H9 (cell line): ENCODE results near the gene UBALD2. TPM values are rescaled to one million over a fixed set of nuclear protein-coding genes. Genes with fewer than 3 reads are reported as not detected.

ENCODE experiments used
- DNase-seq: peaks from one replicate; pipeline ENCODE4 v3.0.0-alpha.2; 2017
- H2AFZ ChIP-seq: one replicate; pipeline ENCODE4 v1.6.1; 2013; ENCODE audit warnings: mild to moderate bottlenecking, low read length, control low read depth, moderate library complexity
- H2AK5ac ChIP-seq: 2 replicates; pipeline ENCODE4 v1.6.1; 2013; ENCODE audit warnings: low read length, control low read depth, mixed read lengths; ENCODE audit not compliant: insufficient read length
- H2BK120ac ChIP-seq: one replicate; pipeline ENCODE4 v1.6.1; 2013; ENCODE audit warnings: low read depth, mild to moderate bottlenecking, low read length, control low read depth, inconsistent platforms; ENCODE audit not compliant: poor library complexity, severe bottlenecking
- H2BK12ac ChIP-seq: 2 replicates; pipeline ENCODE4 v1.6.1; 2013; ENCODE audit warnings: low read length, control low read depth, mixed read lengths, low read depth; ENCODE audit not compliant: insufficient read length
- H2BK15ac ChIP-seq: 2 replicates; pipeline ENCODE4 v1.6.1; 2013; ENCODE audit warnings: low read depth, low read length, control low read depth
- H2BK20ac ChIP-seq: one replicate; pipeline ENCODE4 v1.6.1; 2013; ENCODE audit warnings: low read depth, mild to moderate bottlenecking, low read length, control low read depth, inconsistent platforms; ENCODE audit not compliant: poor library complexity, severe bottlenecking
- H2BK5ac ChIP-seq: 2 replicates; pipeline ENCODE4 v1.6.1; 2013; ENCODE audit warnings: low read length, control low read depth, mixed read lengths; ENCODE audit not compliant: insufficient read length
- H3K14ac ChIP-seq: 2 replicates; pipeline ENCODE4 v1.6.1; 2013; ENCODE audit warnings: low read length, control low read depth; ENCODE audit not compliant: insufficient read depth
- H3K18ac ChIP-seq: 2 replicates; pipeline ENCODE4 v1.6.1; 2013; ENCODE audit warnings: low read depth, mild to moderate bottlenecking, mixed read lengths, low read length, control low read depth; ENCODE audit not compliant: insufficient read length
- H3K23ac ChIP-seq: 2 replicates; pipeline ENCODE4 v1.6.1; 2013; ENCODE audit warnings: low read length, control low read depth, mixed read lengths, low read depth; ENCODE audit not compliant: insufficient read length
- H3K23me2 ChIP-seq: 2 replicates; pipeline ENCODE4 v1.6.1; 2013; ENCODE audit warnings: low read depth, mild to moderate bottlenecking, mixed read lengths, low read length, control low read depth; ENCODE audit not compliant: insufficient read length, poor library complexity, severe bottlenecking
- H3K27ac ChIP-seq: 2 replicates; pipeline ENCODE4 v1.5.1; 2013; ENCODE audit warnings: low read length, control low read depth, mixed read lengths, low read depth; ENCODE audit not compliant: insufficient read length
- H3K27me3 ChIP-seq: 2 replicates; pipeline ENCODE4 v1.6.1; 2013; ENCODE audit warnings: low read length, control low read depth, inconsistent platforms; ENCODE audit not compliant: insufficient read depth
- H3K4ac ChIP-seq: 2 replicates; pipeline ENCODE4 v1.6.1; 2013; ENCODE audit warnings: low read depth, mild to moderate bottlenecking, control low read depth, inconsistent platforms, low read length, moderate library complexity
- H3K4me1 ChIP-seq: 2 replicates; pipeline ENCODE4 v1.6.1; 2013; ENCODE audit warnings: low read length, control low read depth, inconsistent platforms; ENCODE audit not compliant: insufficient read depth
- H3K4me2 ChIP-seq: 2 replicates; pipeline ENCODE4 v1.6.1; 2013; ENCODE audit warnings: low read length, control low read depth, mixed read lengths; ENCODE audit not compliant: insufficient read length, insufficient read depth
- H3K56ac ChIP-seq: 2 replicates; pipeline ENCODE4 v1.6.1; 2013; ENCODE audit warnings: low read depth, mild to moderate bottlenecking, mixed read lengths, low read length, control low read depth; ENCODE audit not compliant: insufficient read length
- H3K79me1 ChIP-seq: 2 replicates; pipeline ENCODE4 v1.6.1; 2013; ENCODE audit warnings: low read depth, mild to moderate bottlenecking, moderate library complexity, low read length, control low read depth, inconsistent platforms; ENCODE audit not compliant: insufficient read depth, poor library complexity, severe bottlenecking
- H3K79me2 ChIP-seq: 2 replicates; pipeline ENCODE4 v1.6.1; 2013; ENCODE audit warnings: low read length, control low read depth, inconsistent platforms; ENCODE audit not compliant: insufficient read depth
- H3K9ac ChIP-seq: 2 replicates; pipeline ENCODE4 v1.6.1; 2013; ENCODE audit warnings: low read length, control low read depth, mixed read lengths; ENCODE audit not compliant: insufficient read length; ENCODE audit errors: extremely low read depth
- H3K9me3 ChIP-seq: one replicate; pipeline ENCODE4 v1.6.1; 2013; ENCODE audit warnings: low read depth, low read length, inconsistent platforms; ENCODE audit not compliant: control insufficient read depth
- H3T11ph ChIP-seq: one replicate; pipeline ENCODE4 v1.6.1; 2013; ENCODE audit warnings: mild to moderate bottlenecking, low read length, control low read depth, inconsistent platforms
- H4K20me1 ChIP-seq: one replicate; pipeline ENCODE4 v1.6.1; 2013; ENCODE audit not compliant: control insufficient read depth, insufficient read length, insufficient read depth
- H4K5ac ChIP-seq: 2 replicates; pipeline ENCODE4 v1.6.1; 2013; ENCODE audit warnings: low read depth, mild to moderate bottlenecking, mixed read lengths, low read length, control low read depth; ENCODE audit not compliant: insufficient read length
- H4K8ac ChIP-seq: replicated peaks from 2 replicates; pipeline ENCODE4 v1.6.1; 2013; ENCODE audit warnings: low read length, control low read depth, mixed read lengths, low read depth; ENCODE audit not compliant: insufficient read length
- H4K91ac ChIP-seq: 2 replicates; pipeline ENCODE4 v1.6.1; 2013; ENCODE audit warnings: low read depth, mild to moderate bottlenecking, moderate library complexity, mixed read lengths, low read length, control low read depth; ENCODE audit not compliant: insufficient read length
- H3K27ac Mint-ChIP-seq, 3 experiments: 2 replicates in 2 of 3; 3 replicates in 1 of 3; pipeline ENCODE4 v1.8.0; 2020 to 2021; ENCODE audit warnings: mixed read lengths in 3 of 3, mild to moderate bottlenecking in 1 of 3, moderate library complexity in 1 of 3
- H3K27me3 Mint-ChIP-seq: 2 replicates; pipeline ENCODE4 v1.8.0; 2021; ENCODE audit warnings: low read depth, mild to moderate bottlenecking, moderate library complexity, mixed read lengths
- H3K36me3 Mint-ChIP-seq, 3 experiments: 2 replicates in 2 of 3; 3 replicates in 1 of 3; pipeline ENCODE4 v1.8.0; 2020 to 2021; ENCODE audit warnings: low read depth in 3 of 3, mixed read lengths in 3 of 3; ENCODE audit not compliant: insufficient read depth in 1 of 3
- H3K4me1 Mint-ChIP-seq, 2 experiments: 2 replicates each; pipeline ENCODE4 v1.8.0; 2020; ENCODE audit warnings: mixed read lengths in 2 of 2
- H3K4me3 Mint-ChIP-seq, 2 experiments: 2 replicates in 1 of 2; 3 replicates in 1 of 2; pipeline ENCODE4 v1.8.0; 2020 to 2021; ENCODE audit warnings: mild to moderate bottlenecking in 2 of 2, mixed read lengths in 2 of 2, moderate library complexity in 1 of 2
- H3K9me3 Mint-ChIP-seq, 2 experiments: 2 replicates in 1 of 2; 3 replicates in 1 of 2; pipeline ENCODE4 v1.8.0; 2020; ENCODE audit warnings: mild to moderate bottlenecking in 2 of 2, mixed read lengths in 2 of 2, moderate library complexity in 1 of 2
- WGBS: extraction: QIAGEN DNeasy Blood & Tissue Kit; methylation state at CpG from one replicate; pipeline ENCODE4 v1.1.7; 2013; ENCODE audit warnings: missing lambda C conversion rate, low lambda C conversion rate, mixed read lengths; ENCODE audit not compliant: insufficient read length; ENCODE audit errors: extremely low coverage; 5-methylcytosine and 5-hydroxymethylcytosine counted together
- total RNA-seq: library from RNA; stranded (reverse); gene quantifications from 2 replicates; pipeline ENCODE4 v1.2.1, GENCODE V29; 2021
- TF ChIP-seq, protein P1 (sequence below): fragments of 200-600 bp; sonication (generic); conservative IDR thresholded peaks from 3 replicates; pipeline ENCODE4 v1.8.0; 2021; ENCODE audit warnings: antibody characterized with exemption, mild to moderate bottlenecking

The UBALD2 gene
- total RNA-seq, 1 experiment from 2014 or later, result 25.8 TPM

DNA sequence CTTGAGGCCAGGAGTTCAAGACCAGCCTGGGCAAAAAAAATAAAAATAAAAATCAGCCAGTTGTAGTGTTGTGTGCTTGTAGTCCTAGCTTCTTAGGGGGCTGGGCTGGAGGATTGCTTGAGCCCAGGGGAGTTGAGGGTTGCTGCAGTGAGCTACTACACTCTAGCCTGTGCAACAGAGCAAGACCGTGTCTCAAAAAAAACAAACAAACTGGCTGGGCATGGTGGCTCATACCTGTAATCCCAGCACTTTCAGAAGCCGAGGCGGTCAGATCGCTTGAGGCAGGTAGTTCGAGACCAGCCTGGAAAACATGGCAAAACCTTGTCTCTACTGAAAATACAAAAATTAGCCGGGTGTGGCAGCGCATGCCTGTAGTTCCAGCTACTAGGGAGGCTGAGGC lies 4.9 kb upstream of the UBALD2 start:
- Histone ChIP-seq H3K9ac (no peak overlapping the region), H2BK5ac (no peak overlapping the region), H3K79me2 (no peaks in the 10 kb centered on the region), H3K56ac (no peak overlapping the region), H2BK12ac (no peak overlapping the region), H3K27me3 (no peaks in the 10 kb centered on the region), H3K4ac (no peak overlapping the region), H3K79me1 (no peaks in the 10 kb centered on the region), H4K91ac (no peak overlapping the region), H3K27ac (no peak overlapping the region), H3K4me1 (no peaks in the 10 kb centered on the region), H2BK20ac (no peak overlapping the region), H3T11ph (no peak overlapping the region), H2BK120ac (no peak overlapping the region), H2AFZ (no peak overlapping the region), H3K14ac (no peak overlapping the region), H3K18ac (no peak overlapping the region), H4K20me1 (no peaks in the 10 kb centered on the region), H3K23me2 (no peaks in the 10 kb centered on the region), H4K8ac (no peak overlapping the region), H4K5ac (no peak overlapping the region), H3K4me2 (no peak overlapping the region), H2AK5ac (no peak overlapping the region), H3K9me3 (no peaks in the 10 kb centered on the region), H2BK15ac (no peak overlapping the region), H3K23ac (no peak overlapping the region)
- no peak for DNase-seq
- Mint-ChIP-seq H3K9me3 (peaks cover 0 to 2% of the 10 kb centered on the region in 2 experiments; a peak in 1 of 5 replicates), H3K36me3 (peaks cover 0 to 3% (median 0%) of the 10 kb centered on the region in 3 experiments; a peak in 1 of 7 replicates), H3K27ac (no peak overlapping the region), H3K4me1 (peaks cover 19 to 22% of the 10 kb centered on the region in 2 experiments), H3K27me3 (no peaks in the 10 kb centered on the region), H3K4me3 (no peak overlapping the region)
- WGBS, result no CpG with 5 or more reads among the region's 7 CpGs
- TF ChIP-seq, protein P1, sequence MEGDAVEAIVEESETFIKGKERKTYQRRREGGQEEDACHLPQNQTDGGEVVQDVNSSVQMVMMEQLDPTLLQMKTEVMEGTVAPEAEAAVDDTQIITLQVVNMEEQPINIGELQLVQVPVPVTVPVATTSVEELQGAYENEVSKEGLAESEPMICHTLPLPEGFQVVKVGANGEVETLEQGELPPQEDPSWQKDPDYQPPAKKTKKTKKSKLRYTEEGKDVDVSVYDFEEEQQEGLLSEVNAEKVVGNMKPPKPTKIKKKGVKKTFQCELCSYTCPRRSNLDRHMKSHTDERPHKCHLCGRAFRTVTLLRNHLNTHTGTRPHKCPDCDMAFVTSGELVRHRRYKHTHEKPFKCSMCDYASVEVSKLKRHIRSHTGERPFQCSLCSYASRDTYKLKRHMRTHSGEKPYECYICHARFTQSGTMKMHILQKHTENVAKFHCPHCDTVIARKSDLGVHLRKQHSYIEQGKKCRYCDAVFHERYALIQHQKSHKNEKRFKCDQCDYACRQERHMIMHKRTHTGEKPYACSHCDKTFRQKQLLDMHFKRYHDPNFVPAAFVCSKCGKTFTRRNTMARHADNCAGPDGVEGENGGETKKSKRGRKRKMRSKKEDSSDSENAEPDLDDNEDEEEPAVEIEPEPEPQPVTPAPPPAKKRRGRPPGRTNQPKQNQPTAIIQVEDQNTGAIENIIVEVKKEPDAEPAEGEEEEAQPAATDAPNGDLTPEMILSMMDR, result no peak
